HCT116 (cell line): ENCODE results near the gene CAPN9. TPM values are rescaled to one million over a fixed set of nuclear protein-coding genes. Genes with fewer than 3 reads are reported as not detected.
"Not testable (repeated sequence)": the region's sequence is repeated elsewhere in the genome, so short reads cannot be mapped to it uniquely, and the experiment has no call there.

Experiments
- ATAC-seq: fragments of 200-7000 bp; cut with Tn5 transposase; 2 replicates; pipeline ENCODE4 v1.9.1; 2020; ENCODE audit warnings: mild to moderate bottlenecking, moderate library complexity
- BruUV-seq: library from RNA; stranded (reverse); fragments of 400-500 nt; replicated peaks from 2 replicates; lab custom pipeline; 2021; lab: Mats Ljungman, UMichigan
- CTCF ChIA-PET: fragments of 300-600 bp; sonication (Branson Sonifier 250); formaldehyde crosslinking; loops from one replicate; lab custom pipeline; 2021; ENCODE audit warnings: antibody characterized with exemption; lab: Charles Lee
- POLR2A ChIA-PET: fragments of 300-600, 350-600 bp; sonication (Branson Sonifier 250); formaldehyde crosslinking; loops from one replicate; lab custom pipeline; 2021; ENCODE audit warnings: antibody characterized with exemption; lab: Charles Lee
- RAD21 ChIA-PET, 2 experiments: fragments of 300-600 bp; sonication (Branson Sonifier 250); formaldehyde crosslinking; loops; one replicate each; lab custom pipeline; 2023; ENCODE audit warnings: low total read pairs in 2 of 2; ENCODE audit not compliant: uncharacterized antibody in 2 of 2, unreplicated experiment in 2 of 2, low non-redundant PET in 1 of 2; lab: Charles Lee
- DNase-seq: peaks from one replicate; pipeline ENCODE4 v3.0.0-alpha.2; 2010; ENCODE audit warnings: low read depth, low spot score
- H2AFZ ChIP-seq: fragments of 200-600 bp; shearing (Covaris generic), sonication (generic); 2 replicates; pipeline ENCODE4 v1.6.1; 2017; ENCODE audit warnings: low read depth, mixed run types, mixed read lengths, antibody characterized with exemption, low read length; ENCODE audit not compliant: poor library complexity, severe bottlenecking
- H3K27ac ChIP-seq: 2 replicates; pipeline ENCODE4 v1.5.1; 2012; ENCODE audit warnings: low read depth, low read length
- H3K27me3 ChIP-seq: fragments of 200-600 bp; sonication (generic); 2 replicates; pipeline ENCODE4 v1.6.1; 2016; ENCODE audit warnings: mixed run types, low read length, mixed read lengths; ENCODE audit not compliant: insufficient read depth
- H3K36me3 ChIP-seq, 2 experiments: fragments of 200-500 bp in 1 of 2; fragments of 200-600 bp in 1 of 2; sonication (Bioruptor generic) in 1 of 2; sonication (generic) in 1 of 2; 2 replicates each; pipeline versions ENCODE4 v1.5.1 to v1.6.1; 2014 to 2016; ENCODE audit warnings: low read length in 2 of 2, inconsistent platforms in 1 of 2, mixed read lengths in 1 of 2, mixed run types in 1 of 2; ENCODE audit not compliant: insufficient read depth in 2 of 2, control insufficient read depth in 1 of 2
- H3K4me1 ChIP-seq, 2 experiments: fragments of 200-600 bp in 1 of 2; sonication (generic) in 1 of 2; 2 replicates each; pipeline versions ENCODE4 v1.5.1 to v1.6.1; 2012 to 2017; ENCODE audit warnings: low read length in 2 of 2, inconsistent platforms in 1 of 2, mild to moderate bottlenecking in 1 of 2, mixed read lengths in 1 of 2, mixed run types in 1 of 2, moderate library complexity in 1 of 2; ENCODE audit not compliant: insufficient read depth in 2 of 2, control insufficient read depth in 1 of 2
- H3K4me2 ChIP-seq: fragments of 200-600 bp; sonication (generic); 2 replicates; pipeline ENCODE4 v1.6.1; 2017; ENCODE audit warnings: mixed run types, low read length, mixed read lengths
- H3K4me3 ChIP-seq, 2 experiments: fragments of 200-600 bp in 1 of 2; sonication (generic) in 1 of 2; replicated peaks in 1 of 2; 2 replicates each; pipeline ENCODE4 v1.5.1; 2011 to 2016; ENCODE audit warnings: low read length in 2 of 2, control low read depth in 1 of 2, low read depth in 1 of 2, mild to moderate bottlenecking in 1 of 2, mixed read lengths in 1 of 2, mixed run types in 1 of 2
- H3K79me2 ChIP-seq: fragments of 200-600 bp; sonication (generic); 2 replicates; pipeline ENCODE4 v1.6.1; 2017; ENCODE audit warnings: mild to moderate bottlenecking, mixed run types, low read length, moderate library complexity, mixed read lengths; ENCODE audit not compliant: insufficient read depth
- H3K9ac ChIP-seq: fragments of 200-600 bp; sonication (generic); 2 replicates; pipeline ENCODE4 v1.6.1; 2016; ENCODE audit warnings: low read length, mixed read lengths
- H3K9me2 ChIP-seq: fragments of 200-600 bp; sonication (generic), shearing (Covaris generic); 2 replicates; pipeline ENCODE4 v1.6.1; 2017; ENCODE audit warnings: mixed run types, mild to moderate bottlenecking, moderate library complexity; ENCODE audit not compliant: insufficient read depth
- H3K9me3 ChIP-seq, 2 experiments: fragments of 200-500 bp in 1 of 2; fragments of 200-600 bp in 1 of 2; sonication (Bioruptor generic) in 1 of 2; sonication (generic) in 1 of 2; 2 replicates each; pipeline ENCODE4 v1.6.1; 2014 to 2017; ENCODE audit warnings: low read length in 2 of 2, mixed read lengths in 2 of 2, inconsistent platforms in 1 of 2, low read depth in 1 of 2, mild to moderate bottlenecking in 1 of 2, mixed run types in 1 of 2, moderate library complexity in 1 of 2; ENCODE audit not compliant: control insufficient read depth in 1 of 2, insufficient read depth in 1 of 2
- H4K20me1 ChIP-seq: fragments of 200-600 bp; sonication (generic), shearing (Covaris generic); 2 replicates; pipeline ENCODE4 v1.6.1; 2017; ENCODE audit warnings: mixed run types, mild to moderate bottlenecking, moderate library complexity; ENCODE audit not compliant: insufficient read depth
- CBX3 ChIP-seq: IDR thresholded peaks from 2 replicates; pipeline ENCODE4 v1.6.1; 2012; ENCODE audit warnings: low read depth
- ELF1 ChIP-seq: IDR thresholded peaks from 2 replicates; pipeline ENCODE4 v1.6.1; 2012; ENCODE audit warnings: low read depth, borderline replicate concordance
- YY1 ChIP-seq: IDR thresholded peaks from 2 replicates; pipeline ENCODE4 v1.6.1; 2011; ENCODE audit warnings: low read length, low read depth, moderate library complexity, mild to moderate bottlenecking; ENCODE audit not compliant: insufficient replicate concordance; ENCODE audit errors: extremely low read depth
- intact Hi-C: fragments of 100-400 bp; cut with micrococcal nuclease; formaldehyde crosslinking; loops from 2 replicates; pipeline ENCODE4 v1.10.0; 2022
- total RNA-seq: library from RNA; stranded (reverse); gene quantifications from one replicate; pipeline ENCODE4 v1.2.1, GENCODE V29; 2021; ENCODE audit not compliant: unreplicated experiment
- TF ChIP-seq, protein P1 (sequence below): IDR thresholded peaks from 2 replicates; pipeline ENCODE4 v1.6.1; 2012
- TF ChIP-seq, protein P2 (sequence below), 3 experiments: fragments of 200-600 bp in 1 of 3; sonication (generic) in 1 of 3; IDR thresholded peaks in 2 of 3; conservative IDR thresholded peaks in 1 of 3; 2 replicates each; pipeline ENCODE4 v1.5.1; 2012 to 2017; ENCODE audit warnings: low read depth in 2 of 3, low read length in 2 of 3, antibody characterized with exemption in 1 of 3, borderline replicate concordance in 1 of 3, control low read depth in 1 of 3, mild to moderate bottlenecking in 1 of 3, mixed read lengths in 1 of 3, mixed run types in 1 of 3, moderate library complexity in 1 of 3; ENCODE audit not compliant: insufficient read depth in 1 of 3
- TF ChIP-seq, protein P3 (sequence below): IDR thresholded peaks from 2 replicates; pipeline ENCODE4 v1.6.1; 2012

CAPN9 gene
- total RNA-seq, 1 experiment from 2014 or later: not detected

DNA sequence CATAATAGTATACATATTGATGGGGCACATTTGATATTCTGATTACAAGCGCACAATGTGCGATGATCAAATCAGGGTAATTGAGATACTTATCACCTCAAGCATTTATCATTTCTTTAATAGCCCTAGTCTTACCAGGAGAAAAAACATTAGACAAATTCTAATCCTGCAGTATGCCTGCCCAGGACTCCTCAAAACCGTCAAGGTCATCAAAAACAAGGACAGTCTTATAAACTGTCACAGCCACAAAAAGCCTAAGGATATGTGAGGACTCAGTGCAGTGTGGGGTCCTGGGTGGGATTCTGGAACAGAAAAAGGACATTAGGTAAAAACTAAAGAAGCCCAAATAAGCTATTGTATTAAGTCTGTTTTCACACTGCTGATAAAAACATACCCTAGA is 19.1 kb downstream of the CAPN9 start:
- CTCF ChIA-PET: no interaction called here
- BruUV-seq: no TSS peak
- Histone ChIP-seq H3K9me3 (no peaks in the 10 kb centered on the region), H3K4me2 (no peak overlapping the region), H2AFZ (no peak overlapping the region), H3K79me2 (no peaks in the 10 kb centered on the region), H3K9me2 (no peaks in the 10 kb centered on the region)
- ATAC-seq: no peak
- POLR2A ChIA-PET: no interaction called here
- TF ChIP-seq, protein P1, sequence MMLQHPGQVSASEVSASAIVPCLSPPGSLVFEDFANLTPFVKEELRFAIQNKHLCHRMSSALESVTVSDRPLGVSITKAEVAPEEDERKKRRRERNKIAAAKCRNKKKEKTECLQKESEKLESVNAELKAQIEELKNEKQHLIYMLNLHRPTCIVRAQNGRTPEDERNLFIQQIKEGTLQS: no peak
- TF ChIP-seq ELF1 (no peak), YY1 (no peak), CBX3 (no peak)
- TF ChIP-seq, protein P2, sequence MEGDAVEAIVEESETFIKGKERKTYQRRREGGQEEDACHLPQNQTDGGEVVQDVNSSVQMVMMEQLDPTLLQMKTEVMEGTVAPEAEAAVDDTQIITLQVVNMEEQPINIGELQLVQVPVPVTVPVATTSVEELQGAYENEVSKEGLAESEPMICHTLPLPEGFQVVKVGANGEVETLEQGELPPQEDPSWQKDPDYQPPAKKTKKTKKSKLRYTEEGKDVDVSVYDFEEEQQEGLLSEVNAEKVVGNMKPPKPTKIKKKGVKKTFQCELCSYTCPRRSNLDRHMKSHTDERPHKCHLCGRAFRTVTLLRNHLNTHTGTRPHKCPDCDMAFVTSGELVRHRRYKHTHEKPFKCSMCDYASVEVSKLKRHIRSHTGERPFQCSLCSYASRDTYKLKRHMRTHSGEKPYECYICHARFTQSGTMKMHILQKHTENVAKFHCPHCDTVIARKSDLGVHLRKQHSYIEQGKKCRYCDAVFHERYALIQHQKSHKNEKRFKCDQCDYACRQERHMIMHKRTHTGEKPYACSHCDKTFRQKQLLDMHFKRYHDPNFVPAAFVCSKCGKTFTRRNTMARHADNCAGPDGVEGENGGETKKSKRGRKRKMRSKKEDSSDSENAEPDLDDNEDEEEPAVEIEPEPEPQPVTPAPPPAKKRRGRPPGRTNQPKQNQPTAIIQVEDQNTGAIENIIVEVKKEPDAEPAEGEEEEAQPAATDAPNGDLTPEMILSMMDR (IDR thresholded peaks at IDR 0.05 in 2 of 3, conservative IDR thresholded peaks at IDR 0.05 in 1 of 3; ENCODE audit: borderline replicate concordance in 1 of 3, insufficient read depth in 1 of 3, low read depth in 2 of 3, low read length in 2 of 3): no peak
- TF ChIP-seq, protein P3, sequence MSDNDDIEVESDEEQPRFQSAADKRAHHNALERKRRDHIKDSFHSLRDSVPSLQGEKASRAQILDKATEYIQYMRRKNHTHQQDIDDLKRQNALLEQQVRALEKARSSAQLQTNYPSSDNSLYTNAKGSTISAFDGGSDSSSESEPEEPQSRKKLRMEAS: no peak
- TF ChIP-seq, all 23 proteins: peak for 0
- Histone ChIP-seq H3K4me3 (no peak overlapping the region), H3K4me1 (no peaks in the 10 kb centered on the region), H4K20me1 (no peaks in the 10 kb centered on the region), H3K9ac (no peak overlapping the region), H3K36me3 (no peaks in the 10 kb centered on the region), H3K27me3 (no peaks in the 10 kb centered on the region), H3K27ac (no peak overlapping the region)
- RAD21 ChIA-PET: no interaction called here
- DNase-seq: no peak
- intact Hi-C loops: no loop called here

DNA sequence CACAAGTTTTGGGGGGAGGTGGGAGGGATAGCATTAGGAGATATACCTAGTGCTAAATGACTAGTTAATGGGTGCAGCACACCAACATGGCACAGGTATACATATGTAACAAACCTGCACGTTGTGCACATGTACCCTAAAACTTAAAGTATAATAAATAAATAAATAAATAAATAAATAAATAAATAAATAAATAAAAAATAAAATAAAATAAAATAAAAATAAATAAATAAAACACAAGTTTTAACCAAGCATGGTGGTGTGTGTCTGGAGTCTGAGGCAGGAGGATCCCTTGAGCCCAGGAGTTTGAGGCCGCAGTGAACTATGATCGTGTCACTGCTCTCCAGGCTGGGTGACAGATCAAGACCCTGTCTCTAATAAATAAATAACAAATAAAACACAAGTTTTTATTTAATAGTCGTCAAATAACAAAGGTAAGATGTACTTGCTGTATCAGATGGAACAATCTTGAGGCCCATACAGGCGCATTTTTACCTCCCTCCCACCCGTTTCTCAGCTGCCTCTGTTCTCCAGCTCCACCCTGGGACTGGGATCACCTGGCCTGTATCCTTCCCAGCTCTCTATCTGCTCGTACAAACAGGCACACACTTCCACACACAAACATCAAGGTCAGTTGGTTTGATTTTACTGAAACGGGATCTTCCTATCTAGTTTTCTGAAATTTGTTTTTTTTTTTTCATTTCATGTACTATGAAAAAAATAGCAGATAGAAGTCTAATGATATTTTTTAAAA is 20.8 kb downstream of the CAPN9 start:
- H3K79me2 ChIP-seq, H3K9me3 ChIP-seq, H3K27ac ChIP-seq, CTCF ChIA-PET, H3K4me1 ChIP-seq, H4K20me1 ChIP-seq, H3K9me2 ChIP-seq, H3K4me2 ChIP-seq, BruUV-seq, H2AFZ ChIP-seq, H3K4me3 ChIP-seq, ATAC-seq, DNase-seq, POLR2A ChIA-PET, H3K36me3 ChIP-seq, RAD21 ChIA-PET, H3K27me3 ChIP-seq, intact Hi-C loops, H3K9ac ChIP-seq: not testable (repeated sequence)
